Mesothelial cell of epicardium (in vitro differentiated cells): Measurements from ENCODE around the gene TRPM5. TPM values are rescaled to one million over a fixed set of nuclear protein-coding genes. Genes with fewer than 3 reads are reported as not detected.
A peak's percentile ranks its signal among the peaks of the same experiment; 100 is the strongest.

Source experiments
- DNase-seq, 2 experiments: peaks; one replicate each; pipeline ENCODE4 v3.0.0; 2021; ENCODE audit warnings: low spot score in 2 of 2; ENCODE audit not compliant: unreplicated experiment in 2 of 2
- H3K27ac Mint-ChIP-seq: 2 replicates; pipeline ENCODE4 v1.8.0; 2021; ENCODE audit warnings: mixed read lengths
- H3K27me3 Mint-ChIP-seq: 2 replicates; pipeline ENCODE4 v1.8.0; 2021; ENCODE audit warnings: low read depth, mixed read lengths
- H3K36me3 Mint-ChIP-seq: 2 replicates; pipeline ENCODE4 v1.8.0; 2021; ENCODE audit warnings: mixed read lengths
- H3K4me1 Mint-ChIP-seq: 2 replicates; pipeline ENCODE4 v1.8.0; 2021; ENCODE audit warnings: mixed read lengths
- H3K4me3 Mint-ChIP-seq: 2 replicates; pipeline ENCODE4 v1.8.0; 2021; ENCODE audit warnings: mild to moderate bottlenecking, moderate library complexity, mixed read lengths
- H3K9me3 Mint-ChIP-seq: 2 replicates; pipeline ENCODE4 v1.8.0; 2021; ENCODE audit warnings: mixed read lengths
- CTCF ChIP-seq: fragments of 200-600 bp; sonication (generic); IDR thresholded peaks from one replicate; pipeline ENCODE4 v1.5.0; 2021; ENCODE audit warnings: antibody characterized with exemption; ENCODE audit not compliant: unreplicated experiment
- total RNA-seq: library from RNA; stranded (reverse); gene quantifications from 3 replicates; pipeline ENCODE4 v1.2.1, GENCODE V29; 2021

Gene TRPM5
- total RNA-seq, 1 donor from 2014 or later, result 6.9 TPM

GRCh38 chr11:2413742-2414579, 30.4 kb downstream of the TRPM5 start:
- Mint-ChIP-seq H3K4me3 (no peak overlapping the region), H3K36me3 (no peaks in the 10 kb centered on the region), H3K27me3 (no peaks in the 10 kb centered on the region), H3K4me1 (peaks cover 34% of the 10 kb centered on the region), H3K27ac (no peak overlapping the region), H3K9me3 (no peaks in the 10 kb centered on the region)
- no peak for DNase-seq
- TF ChIP-seq CTCF, result no peak

GRCh38 chr11:2412323-2412722, 32.0 kb downstream of the TRPM5 start:
- Mint-ChIP-seq H3K4me3 (no peak overlapping the region), H3K9me3 (no peaks in the 10 kb centered on the region), H3K4me1 (peaks cover 45% of the 10 kb centered on the region), H3K27ac (peak overlapping the region; percentile 71), H3K36me3 (no peaks in the 10 kb centered on the region), H3K27me3 (no peaks in the 10 kb centered on the region)
- DNase-seq, result no peak
- no peak for TF ChIP-seq CTCF

GRCh38 chr11:2411446-2412305, 32.6 kb downstream of the TRPM5 start:
- H3K9me3 Mint-ChIP-seq, result no peaks in the 10 kb centered on the region
- H3K27me3 Mint-ChIP-seq, result no peaks in the 10 kb centered on the region
- H3K4me3 Mint-ChIP-seq, result no peak overlapping the region
- TF ChIP-seq CTCF, result no peak
- peaks cover 43% of the 10 kb centered on the region for H3K4me1 Mint-ChIP-seq
- H3K36me3 Mint-ChIP-seq, result no peaks in the 10 kb centered on the region
- peak overlapping the region; percentile 93 for H3K27ac Mint-ChIP-seq
- no peak for DNase-seq

- Mint-ChIP-seq H3K27ac (peak overlapping the region; percentile 99), H3K27me3 (no peaks in the 10 kb centered on the region)
- no peak for TF ChIP-seq CTCF
Observed at GRCh38 chr11:2410616-2411015, 33.7 kb downstream of the TRPM5 start.

GRCh38 chr11:2409611-2410468, 34.5 kb downstream of the TRPM5 start:
- Mint-ChIP-seq H3K27me3 (no peaks in the 10 kb centered on the region), H3K9me3 (no peaks in the 10 kb centered on the region), H3K4me1 (peaks cover 48% of the 10 kb centered on the region), H3K36me3 (no peaks in the 10 kb centered on the region), H3K27ac (peak overlapping the region; percentile 99), H3K4me3 (no peak overlapping the region)
- DNase-seq, result peak in 1 of 2 experiments; percentile 65
- TF ChIP-seq CTCF, result no peak

More at GRCh38 chr11:2410616-2411015, 33.7 kb downstream of the TRPM5 start:
- no peak for DNase-seq
- Mint-ChIP-seq H3K36me3 (no peaks in the 10 kb centered on the region), H3K4me3 (no peak overlapping the region), H3K9me3 (no peaks in the 10 kb centered on the region), H3K4me1 (peaks cover 46% of the 10 kb centered on the region)
